ENCODE measurements around the gene IL16.

The IL16 gene

GRCh38 chr15:81170511-81170910 lies 26.2 kb upstream of the IL16 start:
- no peak for DNase-seq (ENCODE audit: insufficient read length, low spot score)
- FAIRE-seq, result no peak
- TF ChIP-seq POLR2AphosphoS5 (IDR thresholded peaks at IDR 0.05; ENCODE audit: low read depth, low read length) (no peak), POLR2A (IDR thresholded peaks at IDR 0.05; ENCODE audit: low read depth, low read length) (no peak), POU2F2 (IDR thresholded peaks at IDR 0.05; ENCODE audit: low read depth, low read length) (no peak), TAF1 (IDR thresholded peaks at IDR 0.05; ENCODE audit: low read depth, low read length) (no peak), PAX5 (IDR thresholded peaks at IDR 0.05; ENCODE audit: insufficient read depth, low read length, severe bottlenecking) (no peak), SPI1 (IDR thresholded peaks at IDR 0.05; ENCODE audit: low read depth, low read length) (no peak)

GRCh38 chr15:81171286-81171685 lies 25.4 kb upstream of the IL16 start:
- no peak for DNase-seq (ENCODE audit: insufficient read length, low spot score)

DNA sequence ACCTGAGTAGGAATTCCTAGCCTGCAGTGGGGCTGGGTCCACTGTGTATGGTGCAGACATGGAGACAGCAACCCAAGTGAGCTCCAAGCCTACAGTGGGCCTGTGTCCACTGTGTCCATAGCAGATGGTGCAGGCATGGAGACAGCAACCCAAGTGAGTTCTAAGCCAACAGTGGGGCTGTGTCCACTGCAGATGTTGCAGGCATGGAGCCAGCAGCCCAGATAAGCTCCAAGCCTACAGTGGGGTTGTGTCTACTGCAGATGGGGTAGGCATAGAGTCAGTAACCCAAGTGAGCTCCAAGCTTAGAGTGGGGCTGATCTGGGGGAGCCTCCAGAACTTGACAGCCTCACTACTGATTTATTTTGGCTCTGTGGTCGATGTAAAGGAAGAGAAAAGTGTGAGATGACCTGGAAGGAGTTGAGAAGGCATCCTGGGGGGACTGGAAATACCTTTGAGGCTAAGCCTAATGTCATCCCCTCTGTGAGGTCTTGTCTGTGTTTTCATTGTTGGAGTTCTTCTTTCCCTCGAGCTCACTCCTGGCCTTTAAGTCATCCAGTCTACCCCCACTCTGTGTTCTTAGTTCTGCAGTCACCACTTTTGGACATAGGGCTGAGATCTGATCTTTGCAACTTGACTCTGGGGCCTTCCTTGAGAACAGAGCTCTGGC lies 22.4 kb upstream of the IL16 start:
- no peak for DNase-seq (ENCODE audit: insufficient read length, low spot score)
- FAIRE-seq, result no peak
- TF ChIP-seq POLR2A (IDR thresholded peaks at IDR 0.05; ENCODE audit: low read depth, low read length), result no peak
- TF ChIP-seq POU2F2 (IDR thresholded peaks at IDR 0.05; ENCODE audit: low read depth, low read length), result no peak
- TF ChIP-seq TAF1 (IDR thresholded peaks at IDR 0.05; ENCODE audit: low read depth, low read length), result no peak
- TF ChIP-seq PAX5 (IDR thresholded peaks at IDR 0.05; ENCODE audit: insufficient read depth, low read length, severe bottlenecking), result no peak
- TF ChIP-seq SPI1 (IDR thresholded peaks at IDR 0.05; ENCODE audit: low read depth, low read length), result no peak

More at GRCh38 chr15:81171286-81171685, 25.4 kb upstream of the IL16 start:
- FAIRE-seq, result no peak
- TF ChIP-seq POLR2AphosphoS5 (IDR thresholded peaks at IDR 0.05; ENCODE audit: low read depth, low read length), result no peak
- TF ChIP-seq SPI1 (IDR thresholded peaks at IDR 0.05; ENCODE audit: low read depth, low read length), result no peak
- TF ChIP-seq TAF1 (IDR thresholded peaks at IDR 0.05; ENCODE audit: low read depth, low read length), result no peak
- TF ChIP-seq PAX5 (IDR thresholded peaks at IDR 0.05; ENCODE audit: insufficient read depth, low read length, severe bottlenecking), result no peak
- TF ChIP-seq POU2F2 (IDR thresholded peaks at IDR 0.05; ENCODE audit: low read depth, low read length), result no peak
- no peak for TF ChIP-seq POLR2A (IDR thresholded peaks at IDR 0.05; ENCODE audit: low read depth, low read length)

GRCh38 chr15:81174792-81175327 lies 21.8 kb upstream of the IL16 start:
- TF ChIP-seq SPI1 (IDR thresholded peaks at IDR 0.05; ENCODE audit: low read depth, low read length) (no peak), POLR2AphosphoS5 (IDR thresholded peaks at IDR 0.05; ENCODE audit: low read depth, low read length) (no peak), POU2F2 (IDR thresholded peaks at IDR 0.05; ENCODE audit: low read depth, low read length) (no peak), PAX5 (IDR thresholded peaks at IDR 0.05; ENCODE audit: insufficient read depth, low read length, severe bottlenecking) (no peak), TAF1 (IDR thresholded peaks at IDR 0.05; ENCODE audit: low read depth, low read length) (no peak), POLR2A (IDR thresholded peaks at IDR 0.05; ENCODE audit: low read depth, low read length) (no peak)
- no peak for FAIRE-seq
- no peak for DNase-seq (ENCODE audit: insufficient read length, low spot score)

GRCh38 chr15:81175496-81175895 lies 21.2 kb upstream of the IL16 start:
- no peak for FAIRE-seq
- TF ChIP-seq POLR2AphosphoS5 (IDR thresholded peaks at IDR 0.05; ENCODE audit: low read depth, low read length) (no peak), TAF1 (IDR thresholded peaks at IDR 0.05; ENCODE audit: low read depth, low read length) (no peak), POU2F2 (IDR thresholded peaks at IDR 0.05; ENCODE audit: low read depth, low read length) (no peak), PAX5 (IDR thresholded peaks at IDR 0.05; ENCODE audit: insufficient read depth, low read length, severe bottlenecking) (no peak), POLR2A (IDR thresholded peaks at IDR 0.05; ENCODE audit: low read depth, low read length) (no peak), SPI1 (IDR thresholded peaks at IDR 0.05; ENCODE audit: low read depth, low read length) (no peak)
- DNase-seq (ENCODE audit: insufficient read length, low spot score), result no peak

DNA sequence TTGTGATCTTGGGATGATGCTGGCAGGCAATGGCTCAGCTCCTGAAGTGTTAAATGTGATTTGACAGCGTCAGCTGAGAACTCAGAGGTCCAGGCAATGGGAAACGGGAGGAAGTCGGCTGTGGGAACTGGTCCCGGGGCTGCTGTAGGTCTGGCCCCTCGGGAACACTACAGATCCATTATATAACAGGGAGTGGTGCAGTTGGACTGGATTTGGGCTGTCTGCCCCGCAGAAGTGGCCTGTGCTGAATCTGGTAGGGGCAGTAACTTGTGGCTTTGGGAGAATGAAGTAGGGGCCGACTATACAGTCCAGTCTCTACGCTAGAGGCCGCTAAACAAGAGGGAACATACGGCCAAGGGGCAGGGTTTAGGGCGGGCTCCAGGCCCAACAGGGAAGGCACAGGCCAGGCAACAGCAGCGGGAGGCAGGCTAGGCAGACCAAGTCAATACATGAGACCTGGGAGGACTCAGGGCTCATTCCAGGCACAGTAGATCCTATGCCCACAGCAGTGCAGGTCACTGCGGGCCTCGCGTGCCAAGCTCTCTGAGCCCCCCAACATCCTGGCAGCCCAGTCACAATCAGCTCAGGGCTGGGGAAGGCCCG lies 20.3 kb upstream of the IL16 start:
- no peak for FAIRE-seq
- no peak for DNase-seq (ENCODE audit: insufficient read length, low spot score)
- TF ChIP-seq PAX5 (IDR thresholded peaks at IDR 0.05; ENCODE audit: insufficient read depth, low read length, severe bottlenecking) (no peak), POU2F2 (IDR thresholded peaks at IDR 0.05; ENCODE audit: low read depth, low read length) (no peak), POLR2AphosphoS5 (IDR thresholded peaks at IDR 0.05; ENCODE audit: low read depth, low read length) (no peak), SPI1 (IDR thresholded peaks at IDR 0.05; ENCODE audit: low read depth, low read length) (no peak), POLR2A (IDR thresholded peaks at IDR 0.05; ENCODE audit: low read depth, low read length) (no peak), TAF1 (IDR thresholded peaks at IDR 0.05; ENCODE audit: low read depth, low read length) (no peak)

DNA sequence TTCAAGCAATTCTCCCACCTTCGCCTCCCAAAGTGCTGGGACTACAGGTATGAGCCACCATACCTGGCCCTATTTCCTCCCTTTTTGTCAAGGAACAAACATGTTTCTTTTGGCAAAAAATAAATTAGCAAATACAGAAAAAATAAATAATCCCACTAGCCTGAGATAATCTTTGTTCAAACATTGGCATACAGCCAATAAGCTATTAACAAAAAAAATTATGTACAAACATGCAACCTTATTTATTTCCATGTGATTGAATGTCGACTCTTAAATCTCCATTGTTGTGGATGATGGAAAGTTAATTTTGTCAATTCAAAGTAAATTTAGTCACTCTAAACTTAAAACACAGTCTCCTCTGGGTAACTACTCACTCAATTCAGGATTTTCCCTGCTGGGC lies 18.3 kb upstream of the IL16 start:
- no peak for DNase-seq (ENCODE audit: insufficient read length, low spot score)
- TF ChIP-seq POU2F2 (IDR thresholded peaks at IDR 0.05; ENCODE audit: low read depth, low read length) (no peak), SPI1 (IDR thresholded peaks at IDR 0.05; ENCODE audit: low read depth, low read length) (no peak), PAX5 (IDR thresholded peaks at IDR 0.05; ENCODE audit: insufficient read depth, low read length, severe bottlenecking) (no peak), POLR2AphosphoS5 (IDR thresholded peaks at IDR 0.05; ENCODE audit: low read depth, low read length) (no peak), TAF1 (IDR thresholded peaks at IDR 0.05; ENCODE audit: low read depth, low read length) (no peak), POLR2A (IDR thresholded peaks at IDR 0.05; ENCODE audit: low read depth, low read length) (no peak)
- no peak for FAIRE-seq

GRCh38 chr15:81181220-81181619 lies 15.5 kb upstream of the IL16 start:
- FAIRE-seq (no peak), DNase-seq (ENCODE audit: insufficient read length, low spot score) (no peak)
- no peak for TF ChIP-seq TAF1 (IDR thresholded peaks at IDR 0.05; ENCODE audit: low read depth, low read length)
- no peak for TF ChIP-seq POLR2AphosphoS5 (IDR thresholded peaks at IDR 0.05; ENCODE audit: low read depth, low read length)
- no peak for TF ChIP-seq SPI1 (IDR thresholded peaks at IDR 0.05; ENCODE audit: low read depth, low read length)
- no peak for TF ChIP-seq POLR2A (IDR thresholded peaks at IDR 0.05; ENCODE audit: low read depth, low read length)
- no peak for TF ChIP-seq PAX5 (IDR thresholded peaks at IDR 0.05; ENCODE audit: insufficient read depth, low read length, severe bottlenecking)
- TF ChIP-seq POU2F2 (IDR thresholded peaks at IDR 0.05; ENCODE audit: low read depth, low read length), result no peak

DNA sequence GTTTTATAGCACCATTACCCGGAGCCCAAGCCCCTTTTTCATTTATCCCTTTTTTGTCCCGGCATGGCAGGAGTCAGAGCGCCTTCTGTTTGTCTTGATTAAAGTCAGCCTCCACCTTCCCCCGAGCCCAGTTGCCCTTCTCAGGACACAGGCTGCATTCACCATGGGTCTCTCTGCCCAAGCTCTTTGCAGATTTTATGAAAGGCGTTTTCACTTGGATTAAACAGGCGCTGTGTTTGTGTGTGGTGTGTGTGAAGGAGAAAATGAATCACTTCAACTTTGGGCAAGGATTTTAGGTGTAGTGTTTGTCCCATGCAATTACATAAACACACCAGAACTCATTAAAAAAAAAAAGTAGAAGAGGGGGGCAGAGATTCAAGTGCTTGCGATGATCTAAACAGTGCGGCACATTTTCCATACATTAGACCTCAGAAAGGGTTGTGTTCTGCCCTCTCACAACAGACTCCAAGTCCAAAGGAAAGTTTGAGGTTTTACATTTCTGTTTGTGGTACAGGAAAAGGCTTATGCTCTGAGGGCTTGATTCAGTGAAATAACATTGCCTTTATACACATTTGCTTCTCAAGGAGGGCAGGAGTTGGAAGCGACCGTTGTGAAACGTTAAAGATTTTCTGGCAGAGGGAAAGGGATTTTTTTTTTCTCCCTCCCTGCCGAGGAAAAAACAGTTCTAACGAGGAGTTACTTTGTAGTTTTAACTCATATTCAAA lies 14.5 kb upstream of the IL16 start:
- no peak for FAIRE-seq
- TF ChIP-seq SPI1 (IDR thresholded peaks at IDR 0.05; ENCODE audit: low read depth, low read length) (no peak), TAF1 (IDR thresholded peaks at IDR 0.05; ENCODE audit: low read depth, low read length) (no peak), POLR2A (IDR thresholded peaks at IDR 0.05; ENCODE audit: low read depth, low read length) (no peak), POLR2AphosphoS5 (IDR thresholded peaks at IDR 0.05; ENCODE audit: low read depth, low read length) (no peak), PAX5 (IDR thresholded peaks at IDR 0.05; ENCODE audit: insufficient read depth, low read length, severe bottlenecking) (no peak), POU2F2 (IDR thresholded peaks at IDR 0.05; ENCODE audit: low read depth, low read length) (no peak)
- no peak for DNase-seq (ENCODE audit: insufficient read length, low spot score)
